Measurements from ENCODE around the gene PTCD2.

GRCh38 chr5:72355706-72356299, 35.6 kb downstream of the PTCD2 start:
- TF ChIP-seq EZH2 (IDR thresholded peaks at IDR 0.05) (no peak), FOXP2 (optimal IDR thresholded peaks at IDR 0.05; ENCODE audit: control extremely low read depth, extremely low read length, insufficient read depth) (no peak)

Measured in SK-N-MC (cell line).